CD14-positive monocyte (primary cell): Measurements from ENCODE around the gene ARHGEF3. TPM values are rescaled to one million over a fixed set of nuclear protein-coding genes. Genes with fewer than 3 reads are reported as not detected.

ENCODE experiments used
- DNase-seq, 3 donors: peaks; one replicate each; pipeline ENCODE4 v3.0.0-alpha.2; 2011 to 2022
- H2AFZ ChIP-seq: 2 replicates; pipeline ENCODE4 v1.6.0; 2012; ENCODE audit warnings: mild to moderate bottlenecking, low read depth, low read length, inconsistent platforms; ENCODE audit not compliant: insufficient read depth, poor library complexity, severe bottlenecking
- H3K27ac ChIP-seq, 2 donors: 1 replicate in 1 of 2; 2 replicates in 1 of 2; pipeline ENCODE4 v1.5.1; 2012 to 2013; ENCODE audit warnings: low read length in 2 of 2, control low read depth in 1 of 2, inconsistent platforms in 1 of 2, low read depth in 1 of 2, mild to moderate bottlenecking in 1 of 2
- H3K27me3 ChIP-seq, 2 donors: one replicate each; pipeline versions ENCODE4 v1.6.0 to v1.6.1; 2011 to 2013; ENCODE audit warnings: low read length in 2 of 2; ENCODE audit not compliant: control insufficient read depth in 2 of 2, insufficient read depth in 2 of 2
- H3K36me3 ChIP-seq, 2 donors: replicated peaks in 1 of 2; 1 replicate in 1 of 2; 2 replicates in 1 of 2; pipeline versions ENCODE4 v1.5.1 to v1.6.1; 2012 to 2013; ENCODE audit warnings: low read length in 2 of 2, control low read depth in 1 of 2, inconsistent platforms in 1 of 2, mild to moderate bottlenecking in 1 of 2; ENCODE audit not compliant: insufficient read depth in 2 of 2, control insufficient read depth in 1 of 2
- H3K4me1 ChIP-seq, 2 donors: 1 replicate in 1 of 2; 2 replicates in 1 of 2; pipeline versions ENCODE4 v1.5.1 to v1.6.1; 2012 to 2013; ENCODE audit warnings: low read length in 2 of 2, control low read depth in 1 of 2, inconsistent platforms in 1 of 2, mild to moderate bottlenecking in 1 of 2, moderate library complexity in 1 of 2; ENCODE audit not compliant: insufficient read depth in 2 of 2, control insufficient read depth in 1 of 2
- H3K4me2 ChIP-seq: replicated peaks from 2 replicates; pipeline ENCODE3; 2012; ENCODE audit warnings: low read length, moderate library complexity, mild to moderate bottlenecking; ENCODE audit not compliant: poor library complexity, severe bottlenecking; ENCODE audit errors: extremely low read depth
- H3K4me3 ChIP-seq, 3 experiments: fragments of 200-600 bp in 1 of 3; sonication (generic) in 1 of 3; replicated peaks in 1 of 3; 1 replicate in 2 of 3; 2 replicates in 1 of 3; pipeline ENCODE4 v1.5.1; 2011 to 2013; ENCODE audit warnings: low read length in 3 of 3, mild to moderate bottlenecking in 3 of 3, control low read depth in 2 of 3, low read depth in 2 of 3, inconsistent platforms in 1 of 3, moderate library complexity in 1 of 3
- H3K79me2 ChIP-seq: 2 replicates; pipeline ENCODE4 v1.6.0; 2012; ENCODE audit warnings: mild to moderate bottlenecking, control low read depth, inconsistent platforms, low read length, moderate library complexity; ENCODE audit not compliant: insufficient read depth
- H3K9ac ChIP-seq: 2 replicates; pipeline ENCODE4 v1.6.0; 2017; ENCODE audit warnings: low read length, mild to moderate bottlenecking; ENCODE audit not compliant: insufficient read depth, poor library complexity, severe bottlenecking
- H3K9me3 ChIP-seq, 2 donors: replicated peaks in 1 of 2; 1 replicate in 1 of 2; 2 replicates in 1 of 2; pipeline versions ENCODE4 v1.5.1 to v1.6.1; 2012 to 2013; ENCODE audit warnings: low read length in 2 of 2, control low read depth in 1 of 2; ENCODE audit not compliant: control insufficient read depth in 1 of 2, insufficient read depth in 1 of 2
- H4K20me1 ChIP-seq: 2 replicates; pipeline ENCODE4 v1.6.0; 2012; ENCODE audit warnings: mild to moderate bottlenecking, low read length, control low read depth, moderate library complexity; ENCODE audit not compliant: insufficient read depth
- H3K27ac Mint-ChIP-seq, 7 donors: one replicate each; pipeline ENCODE4 v1.8.0; 2020; ENCODE audit warnings: mild to moderate bottlenecking in 7 of 7, mixed read lengths in 7 of 7, moderate library complexity in 6 of 7, inconsistent platforms in 2 of 7
- H3K27me3 Mint-ChIP-seq, 3 donors: one replicate each; pipeline ENCODE4 v1.8.0; 2021 to 2022; ENCODE audit warnings: low read depth in 3 of 3, mild to moderate bottlenecking in 3 of 3, mixed read lengths in 3 of 3, moderate library complexity in 3 of 3, inconsistent platforms in 1 of 3
- H3K36me3 Mint-ChIP-seq, 2 donors: one replicate each; pipeline ENCODE4 v1.8.0; 2020; ENCODE audit warnings: mixed read lengths in 2 of 2, inconsistent platforms in 1 of 2, mild to moderate bottlenecking in 1 of 2
- H3K4me1 Mint-ChIP-seq: one replicate; pipeline ENCODE4 v1.8.0; 2020; ENCODE audit warnings: mild to moderate bottlenecking, mixed read lengths
- H3K4me3 Mint-ChIP-seq, 2 donors: one replicate each; pipeline ENCODE4 v1.8.0; 2020; ENCODE audit warnings: mild to moderate bottlenecking in 2 of 2, mixed read lengths in 2 of 2, moderate library complexity in 1 of 2
- H3K9me3 Mint-ChIP-seq, 7 donors: one replicate each; pipeline ENCODE4 v1.8.0; 2020 to 2022; ENCODE audit warnings: mixed read lengths in 7 of 7, mild to moderate bottlenecking in 6 of 7, moderate library complexity in 6 of 7, inconsistent platforms in 2 of 7
- CTCF ChIP-seq: fragments of 200-600 bp; IDR thresholded peaks from one replicate; pipeline ENCODE4 v1.8.0; 2022; ENCODE audit warnings: antibody characterized with exemption, mild to moderate bottlenecking
- WGBS: methylation state at CpG from one replicate; pipeline ENCODE4 v1.1.5; 2013; ENCODE audit warnings: missing lambda C conversion rate; ENCODE audit not compliant: insufficient coverage; 5-methylcytosine and 5-hydroxymethylcytosine counted together
- intact Hi-C, 2 donors: fragments of 100-400 bp; cut with micrococcal nuclease; formaldehyde crosslinking; loops; one replicate each; pipeline versions ENCODE4 v1.15.0 to v1.15.1; 2023
- polyA plus RNA-seq, 3 donors: library from polyadenylated mRNA; depleted of rRNA in 1 of 3; unstranded in 2 of 3; stranded (reverse) in 1 of 3; fragments of 300-500 nt in 2 of 3; fragments of >200 nt in 1 of 3; fragmentation: Illumina TruSeq in 2 of 3; gene quantifications; 1 replicate in 2 of 3; 2 replicates in 1 of 3; pipeline ENCODE4 v1.2.3, GENCODE V29; 2012 to 2021

The ARHGEF3 gene
- polyA plus RNA-seq, 3 donors, result 22.6 to 29.5 (median 26.5) TPM

GRCh38 chr3:56822501-56822900 lies 20.8 kb upstream of the ARHGEF3 start:
- H3K27me3 Mint-ChIP-seq, result peaks cover 4 to 14% (median 6%) of the 10 kb centered on the region in 3 donors
- no peaks in the 10 kb centered on the region for H4K20me1 ChIP-seq
- no peak overlapping the region for H3K27ac ChIP-seq
- H3K4me1 Mint-ChIP-seq, result peaks cover 16% of the 10 kb centered on the region
- H3K4me2 ChIP-seq, result no peak overlapping the region
- no peaks in the 10 kb centered on the region for H3K79me2 ChIP-seq
- TF ChIP-seq CTCF, result no peak
- no CpG with 5 or more reads among the region's 7 CpGs for WGBS
- H3K9ac ChIP-seq, result no peak overlapping the region
- intact Hi-C loops, result no loop called here
- no peak overlapping the region for H3K4me3 ChIP-seq
- DNase-seq, result no peak
- peaks cover 4 to 12% of the 10 kb centered on the region in 2 donors for H3K4me1 ChIP-seq
- H3K27ac Mint-ChIP-seq, result no peak overlapping the region
- no peak overlapping the region for H3K4me3 Mint-ChIP-seq
- no peaks in the 10 kb centered on the region for H3K36me3 ChIP-seq
- H3K36me3 Mint-ChIP-seq, result no peaks in the 10 kb centered on the region
- H2AFZ ChIP-seq, result no peak overlapping the region
- peaks cover 2 to 4% of the 10 kb centered on the region in 2 donors for H3K27me3 ChIP-seq
- peaks cover 0 to 2% (median 0%) of the 10 kb centered on the region in 7 donors for H3K9me3 Mint-ChIP-seq
- no peaks in the 10 kb centered on the region for H3K9me3 ChIP-seq

- no peak overlapping the region for H3K27ac Mint-ChIP-seq
- H3K9ac ChIP-seq, result no peak overlapping the region
- no peaks in the 10 kb centered on the region for H3K27me3 ChIP-seq
- no peak overlapping the region for H3K27ac ChIP-seq
- no peak for DNase-seq
- H3K4me1 Mint-ChIP-seq, result peaks cover 5% of the 10 kb centered on the region
- peaks cover 4 to 11% (median 6%) of the 10 kb centered on the region in 3 donors for H3K27me3 Mint-ChIP-seq
- no peak overlapping the region for H3K4me3 Mint-ChIP-seq
- H3K4me3 ChIP-seq, result no peak overlapping the region
- WGBS, result no CpG with 5 or more reads among the region's 2 CpGs
- intact Hi-C loops, result no loop called here
- H2AFZ ChIP-seq, result no peak overlapping the region
- H3K79me2 ChIP-seq, result no peaks in the 10 kb centered on the region
- no peaks in the 10 kb centered on the region for H3K36me3 Mint-ChIP-seq
- TF ChIP-seq CTCF, result no peak
- H3K9me3 Mint-ChIP-seq, result peaks cover 0 to 2% (median 0%) of the 10 kb centered on the region in 7 donors
- H3K4me2 ChIP-seq, result no peak overlapping the region
- no peaks in the 10 kb centered on the region for H3K36me3 ChIP-seq
- H3K4me1 ChIP-seq, result no peaks in the 10 kb centered on the region
- no peaks in the 10 kb centered on the region for H3K9me3 ChIP-seq
- no peaks in the 10 kb centered on the region for H4K20me1 ChIP-seq
Observed at GRCh38 chr3:56819016-56819809, 17.5 kb upstream of the ARHGEF3 start.
